HEK293 (cell line): ENCODE results near the gene KIF4A.

Experiments
- KLF8 ChIP-seq: fragments of 450-650 bp; formaldehyde crosslinking; IDR thresholded peaks from 2 replicates; pipeline ENCODE4 v1.5.1; 2016; ENCODE audit warnings: missing biosample characterization, missing genetic modification characterization
- REST ChIP-seq: fragments of 450-650 bp; formaldehyde crosslinking; IDR thresholded peaks from 2 replicates; pipeline ENCODE4 v1.5.1; 2016; ENCODE audit warnings: missing biosample characterization, missing genetic modification characterization
- SCRT1 ChIP-seq: fragments of 450-650 bp; formaldehyde crosslinking; IDR thresholded peaks from 2 replicates; pipeline ENCODE4 v1.5.1; 2016; ENCODE audit warnings: missing biosample characterization, missing genetic modification characterization, borderline replicate concordance
- ZBTB8A ChIP-seq: fragments of 450-650 bp; formaldehyde crosslinking; IDR thresholded peaks from 2 replicates; pipeline ENCODE4 v1.5.1; 2016; ENCODE audit warnings: missing biosample characterization, missing genetic modification characterization
- ZNF280D ChIP-seq: fragments of 450-650 bp; formaldehyde crosslinking; IDR thresholded peaks from 2 replicates; pipeline ENCODE4 v1.5.1; 2016; ENCODE audit warnings: missing biosample characterization, missing genetic modification characterization
- ZNF416 ChIP-seq: fragments of 450-650 bp; formaldehyde crosslinking; IDR thresholded peaks from 2 replicates; pipeline ENCODE4 v1.5.1; 2016; ENCODE audit warnings: missing biosample characterization, missing genetic modification characterization
- ZNF544 ChIP-seq: fragments of 450-650 bp; formaldehyde crosslinking; IDR thresholded peaks from 2 replicates; pipeline ENCODE4 v1.5.0; 2017; ENCODE audit warnings: missing biosample characterization, missing genetic modification characterization
- ZNF561 ChIP-seq: fragments of 450-650 bp; IDR thresholded peaks from 2 replicates; pipeline ENCODE4 v1.5.1; 2018; ENCODE audit warnings: missing biosample characterization, missing genetic modification characterization, borderline replicate concordance
- ZNF768 ChIP-seq: fragments of 450-650 bp; formaldehyde crosslinking; IDR thresholded peaks from 2 replicates; pipeline ENCODE4 v1.5.1; 2018; ENCODE audit warnings: missing biosample characterization, mild to moderate bottlenecking, missing genetic modification characterization
- ZNF791 ChIP-seq: fragments of 450-650 bp; formaldehyde crosslinking; IDR thresholded peaks from 2 replicates; pipeline ENCODE4 v1.5.1; 2016; ENCODE audit warnings: missing biosample characterization, missing genetic modification characterization
- TF ChIP-seq, protein P1 (sequence below): fragments of 450-650 bp; formaldehyde crosslinking; IDR thresholded peaks from 2 replicates; pipeline ENCODE4 v1.5.1; 2016; ENCODE audit warnings: missing biosample characterization, missing genetic modification characterization

DNA sequence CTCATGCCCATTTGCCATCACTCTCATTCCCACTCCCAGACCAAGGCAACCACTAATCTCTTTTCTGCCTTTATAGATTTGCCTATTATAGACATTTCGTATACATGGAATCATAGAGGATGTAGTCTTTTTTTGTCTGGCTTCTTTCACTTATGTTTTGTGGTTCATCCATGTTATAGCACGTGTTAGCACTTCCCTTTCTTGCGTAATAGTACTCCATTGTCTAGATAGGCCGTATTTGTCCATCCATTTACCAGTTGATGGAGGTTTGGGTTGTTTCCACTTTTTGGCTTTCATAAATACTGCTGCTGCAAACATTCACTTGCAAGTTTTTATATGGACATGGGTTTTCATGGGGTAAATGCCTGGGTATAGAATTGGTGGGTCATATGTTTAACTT, 48.4 kb downstream of the KIF4A start:
- no peak for TF ChIP-seq ZNF544
- TF ChIP-seq, protein P1, sequence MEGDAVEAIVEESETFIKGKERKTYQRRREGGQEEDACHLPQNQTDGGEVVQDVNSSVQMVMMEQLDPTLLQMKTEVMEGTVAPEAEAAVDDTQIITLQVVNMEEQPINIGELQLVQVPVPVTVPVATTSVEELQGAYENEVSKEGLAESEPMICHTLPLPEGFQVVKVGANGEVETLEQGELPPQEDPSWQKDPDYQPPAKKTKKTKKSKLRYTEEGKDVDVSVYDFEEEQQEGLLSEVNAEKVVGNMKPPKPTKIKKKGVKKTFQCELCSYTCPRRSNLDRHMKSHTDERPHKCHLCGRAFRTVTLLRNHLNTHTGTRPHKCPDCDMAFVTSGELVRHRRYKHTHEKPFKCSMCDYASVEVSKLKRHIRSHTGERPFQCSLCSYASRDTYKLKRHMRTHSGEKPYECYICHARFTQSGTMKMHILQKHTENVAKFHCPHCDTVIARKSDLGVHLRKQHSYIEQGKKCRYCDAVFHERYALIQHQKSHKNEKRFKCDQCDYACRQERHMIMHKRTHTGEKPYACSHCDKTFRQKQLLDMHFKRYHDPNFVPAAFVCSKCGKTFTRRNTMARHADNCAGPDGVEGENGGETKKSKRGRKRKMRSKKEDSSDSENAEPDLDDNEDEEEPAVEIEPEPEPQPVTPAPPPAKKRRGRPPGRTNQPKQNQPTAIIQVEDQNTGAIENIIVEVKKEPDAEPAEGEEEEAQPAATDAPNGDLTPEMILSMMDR (tag by site-specific recombination): no peak
- TF ChIP-seq KLF8 (tag by site-specific recombination): no peak
- no peak for TF ChIP-seq ZNF791 (tag by site-specific recombination)
- TF ChIP-seq SCRT1 (tag by site-specific recombination): no peak
- no peak for TF ChIP-seq ZNF768 (tag by site-specific recombination)
- no peak for TF ChIP-seq ZNF280D (tag by site-specific recombination)
- TF ChIP-seq REST (tag by site-specific recombination): no peak
- no peak for TF ChIP-seq ZNF561
- no peak for TF ChIP-seq ZNF416 (tag by site-specific recombination)
- no peak for TF ChIP-seq ZBTB8A (tag by site-specific recombination)
